HepG2 (cell line): Measurements from ENCODE around the gene HEYL. TPM values are rescaled to one million over a fixed set of nuclear protein-coding genes. Genes with fewer than 3 reads are reported as not detected.

Source experiments
- ARID5B ChIP-seq: IDR thresholded peaks from 2 replicates; pipeline ENCODE4 v1.4.0; 2020; ENCODE audit warnings: mild to moderate bottlenecking, missing genetic modification reagents
- BORCS8-MEF2B ChIP-seq: sonication (generic); formaldehyde crosslinking; IDR thresholded peaks from 2 replicates; pipeline ENCODE4 v1.8.0; 2022; ENCODE audit warnings: mild to moderate bottlenecking, missing genetic modification reagents
- HNF1B ChIP-seq: sonication (generic); formaldehyde crosslinking; IDR thresholded peaks from 2 replicates; pipeline ENCODE4 v1.5.1; 2020; ENCODE audit warnings: mild to moderate bottlenecking, moderate library complexity, missing genetic modification reagents
- LBX2 ChIP-seq: sonication (generic); formaldehyde crosslinking; IDR thresholded peaks from 2 replicates; pipeline ENCODE4 v1.5.0; 2020; ENCODE audit warnings: missing genetic modification reagents, mild to moderate bottlenecking, borderline replicate concordance
- NFKB2 ChIP-seq: sonication (generic); formaldehyde crosslinking; IDR thresholded peaks from 2 replicates; pipeline ENCODE4 v1.4.0; 2020; ENCODE audit warnings: missing genetic modification reagents, borderline replicate concordance
- POGZ ChIP-seq: sonication (generic); formaldehyde crosslinking; IDR thresholded peaks from 2 replicates; pipeline ENCODE4 v1.4.0; 2020; ENCODE audit warnings: mild to moderate bottlenecking, missing genetic modification reagents
- RARG ChIP-seq: sonication (generic); formaldehyde crosslinking; IDR thresholded peaks from 2 replicates; pipeline ENCODE4 v1.4.0; 2020; ENCODE audit warnings: low read depth, mild to moderate bottlenecking, missing genetic modification reagents
- TEAD3 ChIP-seq: optimal IDR thresholded peaks from 2 replicates; pipeline ENCODE3; 2016; ENCODE audit warnings: borderline replicate concordance
- U2AF1 ChIP-seq: fragments of 200-400 bp; formaldehyde crosslinking; optimal IDR thresholded peaks from 2 replicates; pipeline ENCODE3; 2017; ENCODE audit warnings: mild to moderate bottlenecking, low read depth, low read length
- UBTF ChIP-seq: sonication (generic); formaldehyde crosslinking; IDR thresholded peaks from 2 replicates; pipeline ENCODE4 v1.4.0; 2020; ENCODE audit warnings: mild to moderate bottlenecking, missing genetic modification reagents
- ZBTB7B ChIP-seq: sonication (generic); formaldehyde crosslinking; IDR thresholded peaks from 2 replicates; pipeline ENCODE4 v1.4.0; 2020; ENCODE audit warnings: missing genetic modification reagents
- ZNF12 ChIP-seq: sonication (generic); formaldehyde crosslinking; IDR thresholded peaks from 2 replicates; pipeline ENCODE4 v1.5.0; 2020; ENCODE audit warnings: missing genetic modification reagents
- ZNF556 ChIP-seq: sonication (generic); formaldehyde crosslinking; IDR thresholded peaks from 2 replicates; pipeline ENCODE4 v1.4.0; 2020; ENCODE audit warnings: mild to moderate bottlenecking, missing genetic modification reagents, borderline replicate concordance
- ZNF761 ChIP-seq: sonication (generic); formaldehyde crosslinking; conservative IDR thresholded peaks from 2 replicates; pipeline ENCODE4 v1.4.0; 2020; ENCODE audit warnings: mild to moderate bottlenecking, missing genetic modification reagents
- ZSCAN25 ChIP-seq: sonication (generic); formaldehyde crosslinking; IDR thresholded peaks from 2 replicates; pipeline ENCODE4 v1.8.0; 2022; ENCODE audit warnings: mild to moderate bottlenecking, missing genetic modification reagents
- polyA plus RNA-seq, 8 experiments: library from polyadenylated mRNA; depleted of rRNA in 3 of 8; stranded (reverse) in 7 of 8; unstranded in 1 of 8; fragments of >200 nt; fragmentation: Illumina TruSeq in 4 of 8; extraction: Trizol in 4 of 8; gene quantifications; 2 replicates each; pipeline versions ENCODE4 v1.2.1 to v1.2.3, GENCODE V29; 2011 to 2016; ENCODE audit warnings: low read depth in 4 of 8, missing spikeins in 1 of 8, mixed read lengths in 1 of 8; ENCODE audit not compliant: insufficient read depth in 1 of 8
- total RNA-seq, 5 experiments: library from RNA; depleted of rRNA; stranded (reverse); fragments of >200 nt; fragmentation: Illumina TruSeq; extraction: Trizol; gene quantifications; 2 replicates each; pipeline ENCODE4 v1.2.3, GENCODE V29; 2016; ENCODE audit warnings: low read depth in 1 of 5
- TF ChIP-seq, protein P1 (sequence below): sonication (generic); formaldehyde crosslinking; IDR thresholded peaks from 2 replicates; pipeline ENCODE4; 2020; ENCODE audit warnings: missing genetic modification reagents, mild to moderate bottlenecking, borderline replicate concordance

Gene HEYL
- total and polyA plus RNA-seq, 2 of the 13 experiments (the other 11 are each of a cell fraction or from before 2014, with no cell fraction given), result 0.03 to 0.04 TPM

- TF ChIP-seq, protein P1, sequence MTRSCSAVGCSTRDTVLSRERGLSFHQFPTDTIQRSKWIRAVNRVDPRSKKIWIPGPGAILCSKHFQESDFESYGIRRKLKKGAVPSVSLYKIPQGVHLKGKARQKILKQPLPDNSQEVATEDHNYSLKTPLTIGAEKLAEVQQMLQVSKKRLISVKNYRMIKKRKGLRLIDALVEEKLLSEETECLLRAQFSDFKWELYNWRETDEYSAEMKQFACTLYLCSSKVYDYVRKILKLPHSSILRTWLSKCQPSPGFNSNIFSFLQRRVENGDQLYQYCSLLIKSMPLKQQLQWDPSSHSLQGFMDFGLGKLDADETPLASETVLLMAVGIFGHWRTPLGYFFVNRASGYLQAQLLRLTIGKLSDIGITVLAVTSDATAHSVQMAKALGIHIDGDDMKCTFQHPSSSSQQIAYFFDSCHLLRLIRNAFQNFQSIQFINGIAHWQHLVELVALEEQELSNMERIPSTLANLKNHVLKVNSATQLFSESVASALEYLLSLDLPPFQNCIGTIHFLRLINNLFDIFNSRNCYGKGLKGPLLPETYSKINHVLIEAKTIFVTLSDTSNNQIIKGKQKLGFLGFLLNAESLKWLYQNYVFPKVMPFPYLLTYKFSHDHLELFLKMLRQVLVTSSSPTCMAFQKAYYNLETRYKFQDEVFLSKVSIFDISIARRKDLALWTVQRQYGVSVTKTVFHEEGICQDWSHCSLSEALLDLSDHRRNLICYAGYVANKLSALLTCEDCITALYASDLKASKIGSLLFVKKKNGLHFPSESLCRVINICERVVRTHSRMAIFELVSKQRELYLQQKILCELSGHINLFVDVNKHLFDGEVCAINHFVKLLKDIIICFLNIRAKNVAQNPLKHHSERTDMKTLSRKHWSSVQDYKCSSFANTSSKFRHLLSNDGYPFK (CRISPR knock-in tag), result 0 out of 2 replicates have a peak, but pooled peaks have one; percentile 33
- no peak for TF ChIP-seq ZNF12 (CRISPR knock-in tag)
- peak; percentile 54; the same call in 1 of the 2 replicates for TF ChIP-seq UBTF (CRISPR knock-in tag)
- no peak for TF ChIP-seq LBX2
- peak; percentile 56 for TF ChIP-seq U2AF1
- TF ChIP-seq RARG (CRISPR knock-in tag), result no peak
- TF ChIP-seq ARID5B (CRISPR knock-in tag), result peak; percentile 29; the same call in 1 of the 2 replicates
- TF ChIP-seq ZNF761 (CRISPR knock-in tag), result 0 out of 2 replicates have a peak, but pooled peaks have one; percentile 50
- peak; percentile 41; the same call in 1 of the 2 replicates for TF ChIP-seq NFKB2 (CRISPR knock-in tag)
- TF ChIP-seq ZBTB7B (CRISPR knock-in tag), result peak; percentile 63; the same call in 1 of the 2 replicates
- peak; percentile 79 for TF ChIP-seq ZSCAN25
- peak; percentile 86 for TF ChIP-seq POGZ (CRISPR knock-in tag)
- TF ChIP-seq HNF1B (CRISPR knock-in tag), result peak; percentile 53
- TF ChIP-seq ZNF556 (CRISPR knock-in tag), result peak; percentile 50; the same call in 1 of the 2 replicates
- TF ChIP-seq TEAD3, result peak; percentile 47
- no peak for TF ChIP-seq BORCS8-MEF2B (CRISPR knock-in tag)
Measured at GRCh38 chr1:39609618-39610331, 29.7 kb downstream of the HEYL start (continued).
